ENCODE data around the gene SLC26A1. TPM values are rescaled to one million over a fixed set of nuclear protein-coding genes. Genes with fewer than 3 reads are reported as not detected.

The SLC26A1 gene
- total and polyA plus RNA-seq, 8 donors: 0.35 to 8.6 (median 5.2) TPM

- Histone ChIP-seq H3K4me3 (no peak overlapping the region), H3K27ac (no peak overlapping the region), H3K9me3 (no peaks in the 10 kb centered on the region), H3K4me1 (no peaks in the 10 kb centered on the region), H3K27me3 (peaks cover 0 to 5% of the 10 kb centered on the region in 2 donors), H3K36me3 (peaks cover 0 to 76% of the 10 kb centered on the region in 2 donors)
- TF ChIP-seq CTCF (IDR thresholded peaks at IDR 0.05): no peak
- DNase-seq: peak in 1 of 4 donors; percentile 76
- no peak for ATAC-seq
- intact Hi-C loops (cut with DNase I): no loop called here
Observed at GRCh38 chr4:965048-965765, 28.0 kb downstream of the SLC26A1 start.

GRCh38 chr4:964346-965025 lies 28.7 kb downstream of the SLC26A1 start:
- peaks cover 0 to 83% of the 10 kb centered on the region in 2 donors for H3K36me3 ChIP-seq
- ATAC-seq (no peak), DNase-seq (peak in 1 of 4 donors; percentile 71)
- no peak overlapping the region for H3K27ac ChIP-seq
- H3K27me3 ChIP-seq: peaks cover 0 to 5% of the 10 kb centered on the region in 2 donors
- no peak for TF ChIP-seq CTCF (IDR thresholded peaks at IDR 0.05)
- H3K4me3 ChIP-seq: no peak overlapping the region
- no peaks in the 10 kb centered on the region for H3K9me3 ChIP-seq
- intact Hi-C loops (cut with DNase I): no loop called here
- no peaks in the 10 kb centered on the region for H3K4me1 ChIP-seq

GRCh38 chr4:963276-964225 lies 29.7 kb downstream of the SLC26A1 start:
- intact Hi-C loops (cut with DNase I): no loop called here
- Histone ChIP-seq H3K27me3 (peaks cover 0 to 5% of the 10 kb centered on the region in 2 donors), H3K36me3 (peaks cover 0 to 93% of the 10 kb centered on the region in 2 donors), H3K9me3 (no peaks in the 10 kb centered on the region), H3K4me1 (no peaks in the 10 kb centered on the region), H3K4me3 (no peak overlapping the region), H3K27ac (no peak overlapping the region)
- DNase-seq (peak in 1 of 4 donors; percentile 72), ATAC-seq (no peak)
- TF ChIP-seq CTCF (IDR thresholded peaks at IDR 0.05): no peak

GRCh38 chr4:962231-963208 lies 30.7 kb downstream of the SLC26A1 start:
- no peak for ATAC-seq
- intact Hi-C loops (cut with DNase I): no loop called here
- peaks cover 0 to 100% of the 10 kb centered on the region in 2 donors for H3K36me3 ChIP-seq
- H3K27ac ChIP-seq: no peak overlapping the region
- TF ChIP-seq CTCF (IDR thresholded peaks at IDR 0.05): no peak
- DNase-seq: peak in 1 of 4 donors; percentile 80
- no peak overlapping the region for H3K4me3 ChIP-seq
- no peaks in the 10 kb centered on the region for H3K9me3 ChIP-seq
- no peaks in the 10 kb centered on the region for H3K27me3 ChIP-seq
- H3K4me1 ChIP-seq: no peaks in the 10 kb centered on the region
